Loucy (cell line): ENCODE measurements around the gene MCC.
A peak's percentile ranks its signal among the peaks of the same experiment; 100 is the strongest.

Source experiments
- H2AFZ ChIP-seq: fragments of 200-600 bp; sonication (generic); 2 replicates; pipeline ENCODE4 v1.6.0; 2016; ENCODE audit warnings: antibody characterized with exemption, mild to moderate bottlenecking, low read length, moderate library complexity
- H3F3A ChIP-seq: fragments of 200-600 bp; 2 replicates; pipeline ENCODE4 v1.6.0; 2016; ENCODE audit warnings: antibody characterized with exemption, low read depth, mild to moderate bottlenecking
- H3K27me3 ChIP-seq: fragments of 200-600 bp; sonication (generic); 2 replicates; pipeline ENCODE4 v1.6.1; 2014; ENCODE audit warnings: low read length, mild to moderate bottlenecking; ENCODE audit not compliant: insufficient read depth, poor library complexity, severe bottlenecking
- H3K36me3 ChIP-seq: fragments of 200-600 bp; sonication (generic); 2 replicates; pipeline ENCODE4 v1.6.1; 2016; ENCODE audit warnings: low read length; ENCODE audit not compliant: insufficient read depth
- H3K4me1 ChIP-seq: fragments of 200-600 bp; sonication (generic); 2 replicates; pipeline ENCODE4 v1.5.1; 2014; ENCODE audit warnings: low read length, mild to moderate bottlenecking; ENCODE audit not compliant: insufficient read depth, poor library complexity, severe bottlenecking
- H3K4me2 ChIP-seq: fragments of 200-600 bp; sonication (generic); 2 replicates; pipeline ENCODE4 v1.6.0; 2014; ENCODE audit warnings: antibody characterized with exemption, low read length, low read depth, mild to moderate bottlenecking; ENCODE audit not compliant: poor library complexity, severe bottlenecking
- H3K4me3 ChIP-seq: fragments of 200-600 bp; sonication (generic); 2 replicates; pipeline ENCODE4 v1.5.1; 2014; ENCODE audit warnings: low read length, mild to moderate bottlenecking, mixed read lengths; ENCODE audit not compliant: poor library complexity, severe bottlenecking
- H3K79me2 ChIP-seq: fragments of 200-600 bp; sonication (generic); 2 replicates; pipeline ENCODE4 v1.6.1; 2014; ENCODE audit warnings: low read length; ENCODE audit not compliant: insufficient read depth
- H3K9ac ChIP-seq: fragments of 200-600 bp; sonication (generic); 2 replicates; pipeline ENCODE4 v1.6.0; 2014; ENCODE audit warnings: mild to moderate bottlenecking, low read depth, low read length, moderate library complexity; ENCODE audit not compliant: poor library complexity, severe bottlenecking
- H3K9me2 ChIP-seq: fragments of 200-600 bp; sonication (generic); replicated peaks from 2 replicates; pipeline ENCODE4 v1.6.1; 2016; ENCODE audit warnings: low read depth, low read length, mixed read lengths
- H3K9me3 ChIP-seq: fragments of 200-600 bp; sonication (generic); 2 replicates; pipeline ENCODE4 v1.6.1; 2014; ENCODE audit warnings: mild to moderate bottlenecking, antibody characterized with exemption, low read length, low read depth; ENCODE audit not compliant: insufficient read depth
- H4K20me1 ChIP-seq: fragments of 200-600 bp; sonication (generic); 2 replicates; pipeline ENCODE4 v1.6.0; 2014; ENCODE audit warnings: antibody characterized with exemption, low read length, mild to moderate bottlenecking; ENCODE audit not compliant: insufficient read depth, poor library complexity, severe bottlenecking
- CTCF ChIP-seq: fragments of 200-600 bp; sonication (generic); conservative IDR thresholded peaks from 2 replicates; pipeline ENCODE4 v1.5.1; 2014; ENCODE audit warnings: mild to moderate bottlenecking, antibody characterized with exemption, low read length
- EZH2phosphoT487 ChIP-seq: fragments of 200-600 bp; IDR thresholded peaks from 2 replicates; pipeline ENCODE4 v1.6.1; 2018; ENCODE audit warnings: antibody characterized with exemption, mild to moderate bottlenecking, moderate library complexity, borderline replicate concordance

The MCC gene

GRCh38 chr5:113299591-113299990, 188.7 kb downstream of the MCC start:
- Histone ChIP-seq H3F3A (no peaks in the 10 kb centered on the region), H2AFZ (no peak overlapping the region), H3K9ac (no peak overlapping the region), H3K79me2 (no peaks in the 10 kb centered on the region), H4K20me1 (no peaks in the 10 kb centered on the region), H3K27me3 (no peaks in the 10 kb centered on the region), H3K9me2 (no peaks in the 10 kb centered on the region), H3K36me3 (no peaks in the 10 kb centered on the region), H3K4me1 (peaks cover 9% of the 10 kb centered on the region), H3K4me2 (no peak overlapping the region), H3K4me3 (no peak overlapping the region), H3K9me3 (no peaks in the 10 kb centered on the region)
- TF ChIP-seq EZH2phosphoT487 = no peak
- TF ChIP-seq CTCF = no peak

- no peak overlapping the region for H3K4me3 ChIP-seq
Measured at GRCh38 chr5:113296676-113297075, 191.6 kb downstream of the MCC start.

GRCh38 chr5:113295111-113295539, 193.1 kb downstream of the MCC start:
- peak overlapping the region; percentile 89 for H3K4me3 ChIP-seq
- peak overlapping the region; percentile 85 for H3K9ac ChIP-seq
- peaks cover 15% of the 10 kb centered on the region for H3K79me2 ChIP-seq
- 0 out of 2 replicates have a peak overlapping the region, but pooled peaks have one; percentile 88 for H2AFZ ChIP-seq
- peaks cover 24% of the 10 kb centered on the region for H3K4me1 ChIP-seq
- H3K27me3 ChIP-seq = no peaks in the 10 kb centered on the region
- TF ChIP-seq CTCF = no peak
- H3F3A ChIP-seq = no peaks in the 10 kb centered on the region
- H4K20me1 ChIP-seq = no peaks in the 10 kb centered on the region
- H3K4me2 ChIP-seq = peak overlapping the region; percentile 92
- no peaks in the 10 kb centered on the region for H3K36me3 ChIP-seq
- H3K9me3 ChIP-seq = no peaks in the 10 kb centered on the region
- no peaks in the 10 kb centered on the region for H3K9me2 ChIP-seq

More at GRCh38 chr5:113296676-113297075, 191.6 kb downstream of the MCC start:
- TF ChIP-seq CTCF (no peak), EZH2phosphoT487 (no peak)
- no peak overlapping the region for H3K9ac ChIP-seq
- no peaks in the 10 kb centered on the region for H3K36me3 ChIP-seq
- H4K20me1 ChIP-seq = no peaks in the 10 kb centered on the region
- no peaks in the 10 kb centered on the region for H3K27me3 ChIP-seq
- peaks cover 17% of the 10 kb centered on the region for H3K4me1 ChIP-seq
- H3F3A ChIP-seq = no peaks in the 10 kb centered on the region
- no peak overlapping the region for H2AFZ ChIP-seq
- no peak overlapping the region for H3K4me2 ChIP-seq
- H3K9me3 ChIP-seq = no peaks in the 10 kb centered on the region
- H3K79me2 ChIP-seq = peaks cover 15% of the 10 kb centered on the region
- no peaks in the 10 kb centered on the region for H3K9me2 ChIP-seq
